Measurements from ENCODE around the gene NDC1. TPM values are rescaled to one million over a fixed set of nuclear protein-coding genes. Genes with fewer than 3 reads are reported as not detected.

The NDC1 gene
- total and polyA plus RNA-seq, 2 donors (not counting 3 experiments of a cell fraction or from before 2014, with no cell fraction given), result 23.2 to 29.2 TPM

DNA sequence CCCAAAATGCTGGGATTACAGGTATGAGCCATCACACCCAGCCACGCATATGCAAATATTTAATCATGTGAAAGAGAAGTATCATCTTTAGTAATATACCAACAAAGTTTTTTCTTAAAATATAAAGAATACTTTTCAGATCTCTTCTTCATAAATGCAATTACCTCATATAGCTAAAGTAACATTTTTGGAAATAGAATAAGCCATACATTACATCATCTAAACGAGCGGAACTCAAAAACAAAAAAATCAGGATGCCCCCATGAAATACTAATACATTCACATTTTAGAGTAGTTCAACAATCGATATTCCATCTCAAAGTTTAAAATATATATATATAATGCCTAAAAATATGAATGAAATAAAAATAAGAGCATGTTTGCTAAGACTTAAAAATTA, 4.7 kb downstream of the NDC1 start:
- TF ChIP-seq JUN (IDR thresholded peaks at IDR 0.05; ENCODE audit: borderline replicate concordance, insufficient read depth, insufficient read length, low read depth) (no peak), MYC (IDR thresholded peaks at IDR 0.05; ENCODE audit: low read depth, low read length) (no peak), FOS (IDR thresholded peaks at IDR 0.05; ENCODE audit: borderline replicate concordance, insufficient read depth, low read length) (no peak), CTCF (IDR thresholded peaks at IDR 0.05; ENCODE audit: extremely low read depth in 1 of 2, insufficient read depth in 1 of 2, low read depth in 1 of 2, low read length in 2 of 2) (no peak), GATA2 (IDR thresholded peaks at IDR 0.05; ENCODE audit: insufficient read depth, insufficient read length, low read depth, low read length) (no peak), EZH2 (IDR thresholded peaks at IDR 0.05; ENCODE audit: borderline replicate concordance, low read depth, low read length, severe bottlenecking) (no peak), POLR2AphosphoS5 (IDR thresholded peaks at IDR 0.05; ENCODE audit: insufficient read depth, low read depth, low read length) (no peak), POLR2A (IDR thresholded peaks at IDR 0.05; ENCODE audit: low read depth, low read length) (no peak)
- TF ChIP-seq, protein P1, sequence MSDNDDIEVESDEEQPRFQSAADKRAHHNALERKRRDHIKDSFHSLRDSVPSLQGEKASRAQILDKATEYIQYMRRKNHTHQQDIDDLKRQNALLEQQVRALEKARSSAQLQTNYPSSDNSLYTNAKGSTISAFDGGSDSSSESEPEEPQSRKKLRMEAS (IDR thresholded peaks at IDR 0.05; ENCODE audit: insufficient read depth, insufficient read length), result no peak
- Histone ChIP-seq H3K36me3 (ENCODE audit: control insufficient read depth in 2 of 2, extremely low read depth in 1 of 2, insufficient read depth in 2 of 2, low read length in 2 of 2) (no peaks in the 10 kb centered on the region), H3K9me3 (replicated peaks; ENCODE audit: control insufficient read depth, insufficient read depth, low read length) (no peaks in the 10 kb centered on the region), H3K79me2 (ENCODE audit: control insufficient read depth, insufficient read depth, low read length) (peaks cover 60% of the 10 kb centered on the region), H3K27ac (ENCODE audit: insufficient read depth, low read depth, low read length) (no peak overlapping the region), H3K9me1 (replicated peaks; ENCODE audit: control insufficient read depth, extremely low read depth, insufficient read depth, low read length) (no peaks in the 10 kb centered on the region), H3K9ac (replicated peaks; ENCODE audit: extremely low read depth, insufficient read depth, low read length) (no peak overlapping the region), H4K20me1 (replicated peaks; ENCODE audit: control insufficient read depth, extremely low read depth, insufficient read depth, low read length) (no peaks in the 10 kb centered on the region), H3K27me3 (ENCODE audit: control insufficient read depth in 2 of 2, insufficient read depth in 2 of 2, low read length in 2 of 2) (no peaks in the 10 kb centered on the region), H3K4me1 (ENCODE audit: control insufficient read depth, extremely low read depth, insufficient read depth, low read length) (peaks cover 5% of the 10 kb centered on the region), H3K4me2 (ENCODE audit: insufficient read depth, low read length) (no peak overlapping the region), H2AFZ (ENCODE audit: low read depth, low read length) (no peak overlapping the region), H3K4me3 (replicated peaks in 1 of 3; ENCODE audit: insufficient read depth in 1 of 3, low read depth in 1 of 3, low read length in 3 of 3) (no peak overlapping the region)
- DNase-seq (ENCODE audit: low read depth, low spot score) (no peak), FAIRE-seq (no peak)
- ChIA-PET POLR2A (interaction anchor here (0.6 kb wide), 1 partner anchor 49 kb away, joined by 3 read pairs; no protein-coding TSS in a partner anchor), CTCF (interaction anchor here (0.8 kb wide), 1 partner anchor 13 kb away, joined by 3 read pairs; no protein-coding TSS in a partner anchor)
- no TSS peak for BruUV-seq (replicated peaks)
- intact Hi-C loops (cut with micrococcal nuclease) (no loop called here), dilution Hi-C loops (cut with MboI; ENCODE audit: extremely low pct_ligation_motif_present, low sequenced_read_pairs) (no loop called here)

Measured in endothelial cell of umbilical vein (primary cell).